ENCODE data around the gene PDGFC. TPM values are rescaled to one million over a fixed set of nuclear protein-coding genes. Genes with fewer than 3 reads are reported as not detected.
A peak's percentile ranks its signal among the peaks of the same experiment; 100 is the strongest.

Gene PDGFC
- total RNA-seq, 1 donor from 2014 or later, result 12.0 TPM

GRCh38 chr4:156977435-156978160 lies 6.0 kb upstream of the PDGFC start:
- intact Hi-C loops (cut with DNase I), result no loop called here
- ATAC-seq (no peak), DNase-seq (ENCODE audit: low spot score) (no peak)

DNA sequence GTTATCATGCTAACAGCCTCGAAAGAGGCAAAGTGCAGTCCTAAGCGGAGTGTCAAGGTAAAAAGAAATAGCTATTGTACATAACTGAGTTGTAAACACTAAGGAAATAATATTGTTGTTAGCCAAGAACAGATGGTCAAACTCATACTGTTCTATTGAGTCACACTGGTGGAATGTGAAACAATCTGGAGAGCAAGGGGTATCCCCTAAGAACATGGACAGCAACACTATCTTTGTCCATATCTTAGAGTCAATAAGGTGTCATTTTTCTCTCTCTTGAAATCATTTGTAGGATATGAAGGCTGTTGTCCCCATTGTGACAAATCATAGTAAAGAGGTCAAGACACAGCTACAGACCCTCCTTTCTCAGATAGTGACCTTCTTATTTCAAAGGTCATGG lies 4.5 kb upstream of the PDGFC start:
- intact Hi-C loops (cut with DNase I), result no loop called here
- ATAC-seq (no peak), DNase-seq (ENCODE audit: low spot score) (no peak)

- ATAC-seq, result no peak
- DNase-seq (ENCODE audit: low spot score), result no peak
- intact Hi-C loops (cut with DNase I), result no loop called here
Measured at GRCh38 chr4:156975686-156976085, 4.1 kb upstream of the PDGFC start.

GRCh38 chr4:156974264-156974663 lies 2.7 kb upstream of the PDGFC start:
- DNase-seq (ENCODE audit: low spot score) (no peak), ATAC-seq (no peak)
- intact Hi-C loops (cut with DNase I), result no loop called here

- ATAC-seq (peak; percentile 16), DNase-seq (ENCODE audit: low spot score) (no peak)
- intact Hi-C loops (cut with DNase I), result no loop called here
Measured at GRCh38 chr4:156972379-156973015, 898 bp upstream of the PDGFC start.

DNA sequence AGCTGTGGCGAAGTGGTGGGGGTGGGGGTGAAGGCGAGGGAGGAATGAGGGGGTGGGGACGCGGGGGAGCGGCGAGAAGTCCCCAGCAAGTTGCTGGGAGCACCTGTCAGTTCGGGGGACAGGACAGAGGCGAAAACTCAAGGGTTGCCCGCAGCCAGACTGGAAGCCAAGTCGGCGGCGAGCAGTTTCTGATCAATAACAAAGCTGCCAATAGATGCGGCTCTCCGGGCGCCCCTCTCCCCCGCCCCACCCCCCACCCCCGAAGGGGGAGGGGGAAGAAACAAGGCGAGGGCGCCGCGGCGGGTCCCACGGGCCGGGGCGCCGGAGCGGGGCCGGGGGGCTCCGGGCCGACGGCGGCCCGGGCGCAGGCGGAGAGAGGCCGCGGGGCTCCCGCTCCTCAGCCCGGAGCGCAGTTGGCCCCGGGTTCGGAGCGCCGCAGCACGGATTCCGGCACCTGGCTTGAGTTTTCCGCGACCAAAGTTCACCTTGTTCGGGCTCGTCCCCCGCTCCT lies 379 bp downstream of the PDGFC start:
- peak; percentile 64 for DNase-seq (ENCODE audit: low spot score)
- intact Hi-C loops (cut with DNase I), result no loop called here

DNA sequence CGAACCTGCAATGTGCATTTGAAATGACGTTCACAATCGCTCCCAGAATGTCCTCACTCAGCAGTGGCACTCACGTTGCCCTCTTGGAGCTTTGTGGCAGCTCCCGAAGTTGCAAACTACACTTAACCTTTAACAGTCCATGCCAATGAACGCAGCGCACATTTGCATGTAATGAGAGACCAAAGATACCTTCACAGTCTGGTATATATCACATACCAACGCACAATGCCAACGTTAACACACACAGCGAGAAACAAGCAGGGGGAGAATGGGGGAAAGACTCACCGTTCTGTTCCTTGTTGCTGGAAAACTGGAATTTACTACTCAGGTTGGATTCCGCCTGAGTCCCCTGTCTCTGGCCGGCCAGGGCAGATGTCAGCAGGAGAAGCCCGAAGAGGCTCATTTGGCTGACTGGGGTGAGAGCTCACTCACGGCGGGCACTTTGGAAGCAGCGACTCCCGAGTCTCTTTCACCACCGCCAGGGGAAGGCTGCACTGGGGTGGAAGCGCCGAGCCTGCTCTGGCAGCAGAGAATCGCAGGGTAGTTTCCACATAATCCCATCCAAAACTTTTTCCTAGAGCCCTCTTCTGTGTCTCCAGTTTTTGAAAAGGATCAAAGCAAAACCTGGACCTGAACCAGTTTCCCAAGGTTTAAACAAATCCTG lies 966 bp downstream of the PDGFC start:
- intact Hi-C loops (cut with DNase I), result no loop called here
- ATAC-seq (peak; percentile 77), DNase-seq (ENCODE audit: low spot score) (peak; percentile 74)

More for the DNA sequence above, 379 bp downstream of the PDGFC start:
- ATAC-seq, result peak; percentile 8

- DNase-seq (ENCODE audit: low spot score), result no peak
- no peak for ATAC-seq
- intact Hi-C loops (cut with DNase I), result no loop called here
Measured at GRCh38 chr4:156969911-156970310, 1.7 kb downstream of the PDGFC start.

DNA sequence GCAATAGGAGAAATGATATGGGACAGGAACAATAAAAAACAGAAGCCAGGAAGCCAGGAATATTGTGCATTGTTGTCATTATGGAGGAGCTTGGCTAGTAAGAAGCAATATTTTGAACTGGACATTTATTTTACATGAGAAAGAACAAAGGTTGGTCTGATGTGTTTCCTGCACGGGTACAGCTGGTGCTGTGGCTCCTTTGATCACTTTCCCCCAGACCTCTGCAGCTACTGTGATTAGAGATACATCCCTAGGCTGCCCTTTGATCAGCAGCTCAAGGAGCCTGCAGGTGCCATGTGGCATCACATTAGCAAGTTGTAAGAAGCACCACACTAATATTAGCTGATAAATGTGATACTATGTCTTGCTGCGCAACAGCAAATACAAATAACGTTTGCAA lies 2.5 kb downstream of the PDGFC start:
- intact Hi-C loops (cut with DNase I), result no loop called here
- no peak for ATAC-seq

DNA sequence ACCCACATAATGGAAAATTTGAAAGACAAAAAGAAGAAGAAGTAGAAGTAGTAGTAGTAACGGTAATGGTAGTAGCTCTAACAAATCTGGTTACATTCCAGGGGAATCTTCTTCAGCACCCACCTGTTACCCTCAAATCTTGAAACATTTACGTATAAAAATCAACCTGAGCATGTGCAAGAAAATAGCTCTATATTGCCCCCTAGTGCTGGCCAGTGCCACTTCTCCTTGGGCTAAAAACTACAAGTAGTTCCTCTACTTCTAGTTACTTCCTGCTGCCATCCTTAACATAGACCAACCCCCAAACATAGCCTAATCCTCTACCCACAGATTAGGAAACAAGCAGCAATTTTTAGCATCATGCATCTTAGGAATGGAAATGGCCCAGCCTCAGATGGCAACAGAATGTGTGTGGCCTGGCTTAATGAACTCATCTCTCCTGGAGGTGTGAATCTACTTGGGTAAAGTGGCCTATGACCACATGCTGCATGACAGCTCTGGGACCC lies 3.1 kb downstream of the PDGFC start:
- intact Hi-C loops (cut with DNase I), result no loop called here
- DNase-seq (ENCODE audit: low spot score) (peak; percentile 70), ATAC-seq (peak; percentile 47)

More for the DNA sequence above, 2.5 kb downstream of the PDGFC start:
- DNase-seq (ENCODE audit: low spot score), result no peak

- DNase-seq (ENCODE audit: low spot score), result no peak
- ATAC-seq, result no peak
- intact Hi-C loops (cut with DNase I), result no loop called here
Measured at GRCh38 chr4:156966836-156967235, 4.8 kb downstream of the PDGFC start.

DNA sequence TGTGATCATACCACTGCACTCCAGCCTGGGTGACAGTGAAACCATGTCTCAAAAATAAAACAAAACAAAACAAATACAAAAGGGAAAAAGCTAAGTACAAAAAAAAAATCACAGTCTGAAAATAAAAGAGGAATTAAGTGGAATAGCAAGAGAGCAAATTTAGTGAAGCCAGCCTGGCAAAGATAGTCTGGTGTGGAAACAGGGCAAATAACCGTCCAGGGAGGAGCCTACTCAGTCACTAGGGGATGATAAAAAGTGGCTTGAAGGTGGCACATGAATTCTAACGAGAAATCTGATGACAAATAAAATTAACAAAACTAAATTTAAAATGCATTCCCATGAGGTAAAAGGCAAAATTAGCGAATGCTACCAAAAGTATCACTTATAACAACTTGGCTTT lies 8.2 kb downstream of the PDGFC start:
- no peak for ATAC-seq
- intact Hi-C loops (cut with DNase I), result no loop called here
- no peak for DNase-seq (ENCODE audit: low spot score)

DNA sequence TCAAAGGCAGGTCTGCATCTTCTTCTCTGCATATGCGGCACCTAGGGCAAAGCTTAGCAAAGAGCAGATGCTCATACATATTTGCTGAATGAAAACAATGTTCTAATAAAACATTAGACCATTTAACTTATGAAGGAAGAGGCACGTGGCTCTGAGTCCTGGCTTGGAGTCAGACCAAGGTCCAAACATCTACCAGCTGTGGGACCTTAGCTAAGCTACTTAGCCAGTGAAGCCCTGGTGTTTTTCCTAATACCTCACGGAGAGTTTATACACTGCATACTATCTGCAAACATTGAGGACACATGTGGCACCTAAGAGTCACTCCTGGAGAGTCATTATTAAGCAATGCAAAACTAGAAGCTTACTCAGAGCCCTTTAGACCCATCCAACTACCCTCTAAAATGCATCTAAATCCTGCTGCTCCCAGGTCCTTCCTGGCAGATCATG lies 9.0 kb downstream of the PDGFC start:
- intact Hi-C loops (cut with DNase I), result no loop called here
- no peak for DNase-seq (ENCODE audit: low spot score)
- ATAC-seq, result no peak

DNA sequence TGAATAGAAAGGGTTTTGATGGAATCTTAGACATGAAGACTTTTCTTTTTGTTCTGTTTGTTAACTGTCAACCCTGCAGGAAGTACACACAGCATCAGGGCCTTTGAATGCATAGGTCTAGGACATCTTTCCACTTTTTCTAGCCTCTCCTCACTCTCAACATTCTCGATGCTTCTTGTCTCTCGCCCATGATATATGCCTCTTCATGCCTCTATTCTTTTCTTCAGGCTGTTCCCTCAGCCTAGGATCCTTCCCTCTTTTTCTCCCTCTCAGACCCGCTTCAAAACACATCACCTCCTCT lies 9.6 kb downstream of the PDGFC start:
- intact Hi-C loops (cut with DNase I), result no loop called here
- DNase-seq (ENCODE audit: low spot score) (no peak), ATAC-seq (no peak)

- no peak for ATAC-seq
Measured at GRCh38 chr4:156961196-156962057, 10.2 kb downstream of the PDGFC start.

GRCh38 chr4:156959298-156959702 lies 12.3 kb downstream of the PDGFC start:
- DNase-seq (ENCODE audit: low spot score), result no peak
- intact Hi-C loops (cut with DNase I), result no loop called here
- no peak for ATAC-seq

More at GRCh38 chr4:156961196-156962057, 10.2 kb downstream of the PDGFC start:
- intact Hi-C loops (cut with DNase I), result no loop called here
- no peak for DNase-seq (ENCODE audit: low spot score)

- intact Hi-C loops (cut with DNase I), result no loop called here
- DNase-seq (ENCODE audit: low spot score) (no peak), ATAC-seq (no peak)
Measured at GRCh38 chr4:156958276-156959074, 13.1 kb downstream of the PDGFC start.

- intact Hi-C loops (cut with DNase I), result no loop called here
- no peak for ATAC-seq
- no peak for DNase-seq (ENCODE audit: low spot score)
Measured at GRCh38 chr4:156957556-156957955, 14.0 kb downstream of the PDGFC start.
